ENCODE data around the gene SMARCAD1. TPM values are rescaled to one million over a fixed set of nuclear protein-coding genes. Genes with fewer than 3 reads are reported as not detected.

The SMARCAD1 gene
- total RNA-seq, 1 experiment from 2014 or later = 17.0 TPM

- Histone ChIP-seq H3K36me3 (ENCODE audit: low read depth, low read length) (peaks cover 16% of the 10 kb centered on the region; the same call in 1 of the 2 replicates), H3K79me2 (ENCODE audit: low read length) (no peaks in the 10 kb centered on the region), H3K9me2 (replicated peaks; ENCODE audit: low read length) (no peaks in the 10 kb centered on the region), H3K27me3 (ENCODE audit: low read length) (no peaks in the 10 kb centered on the region), H3K9ac (ENCODE audit: low read length) (no peak overlapping the region), H3K4me1 (ENCODE audit: insufficient read depth, low read length) (peaks cover 6% of the 10 kb centered on the region; the same call in 1 of the 2 replicates), H3K9me3 (ENCODE audit: low read length) (no peaks in the 10 kb centered on the region), H3K4me2 (ENCODE audit: low read length) (no peak overlapping the region), H4K20me1 (ENCODE audit: low read length) (no peaks in the 10 kb centered on the region), H3F3A (ENCODE audit: low read length, unreplicated experiment) (no peaks in the 10 kb centered on the region), H3K4me3 (ENCODE audit: low read length) (no peak overlapping the region), H3K27ac (ENCODE audit: low read length) (no peak overlapping the region), H2AFZ (ENCODE audit: low read length) (no peak overlapping the region)
- no TSS peak for BruUV-seq (replicated peaks)
- intact Hi-C loops (cut with micrococcal nuclease) = no loop called here
- DNase-seq (no peak), ATAC-seq (no peak)
- CTCF ChIA-PET = no interaction called here
- TF ChIP-seq EZH2phosphoT487 (IDR thresholded peaks at IDR 0.05; ENCODE audit: borderline replicate concordance, low read length) (no peak), EZH2 (IDR thresholded peaks at IDR 0.05; ENCODE audit: low read length, unreplicated experiment) (no peak), CTCF (conservative IDR thresholded peaks at IDR 0.05; ENCODE audit: low read depth, low read length) (no peak)
- POLR2A ChIA-PET (ENCODE audit: unreplicated experiment) = no interaction called here
These were observed 29.6 kb downstream of the SMARCAD1 start for GRCh38 chr4:94237271-94237670.

GRCh38 chr4:94238160-94238559 is 30.5 kb downstream of the SMARCAD1 start:
- H3F3A ChIP-seq (ENCODE audit: low read length, unreplicated experiment) = no peaks in the 10 kb centered on the region
- intact Hi-C loops (cut with micrococcal nuclease) = no loop called here
- H3K4me1 ChIP-seq (ENCODE audit: insufficient read depth, low read length) = peaks cover 2% of the 10 kb centered on the region; the same call in 1 of the 2 replicates
- H3K4me3 ChIP-seq (ENCODE audit: low read length) = no peak overlapping the region
- no peak for TF ChIP-seq EZH2phosphoT487 (IDR thresholded peaks at IDR 0.05; ENCODE audit: borderline replicate concordance, low read length)
- no peak for TF ChIP-seq CTCF (conservative IDR thresholded peaks at IDR 0.05; ENCODE audit: low read depth, low read length)
- no peak for TF ChIP-seq EZH2 (IDR thresholded peaks at IDR 0.05; ENCODE audit: low read length, unreplicated experiment)
- DNase-seq (no peak), ATAC-seq (no peak)
- H3K27ac ChIP-seq (ENCODE audit: low read length) = no peak overlapping the region
- no peaks in the 10 kb centered on the region for H3K27me3 ChIP-seq (ENCODE audit: low read length)
- H3K4me2 ChIP-seq (ENCODE audit: low read length) = no peak overlapping the region
- H3K36me3 ChIP-seq (ENCODE audit: low read depth, low read length) = peaks cover 16% of the 10 kb centered on the region; the same call in 1 of the 2 replicates
- BruUV-seq (replicated peaks) = no TSS peak
- H3K9ac ChIP-seq (ENCODE audit: low read length) = no peak overlapping the region
- POLR2A ChIA-PET (ENCODE audit: unreplicated experiment) = interaction anchor here (0.7 kb wide), 1 partner anchor 12 kb away, joined by 5 read pairs; no protein-coding TSS in a partner anchor
- H2AFZ ChIP-seq (ENCODE audit: low read length) = no peak overlapping the region
- H3K79me2 ChIP-seq (ENCODE audit: low read length) = no peaks in the 10 kb centered on the region
- CTCF ChIA-PET = no interaction called here
- no peaks in the 10 kb centered on the region for H3K9me3 ChIP-seq (ENCODE audit: low read length)
- H4K20me1 ChIP-seq (ENCODE audit: low read length) = no peaks in the 10 kb centered on the region
- H3K9me2 ChIP-seq (replicated peaks; ENCODE audit: low read length) = no peaks in the 10 kb centered on the region

GRCh38 chr4:94240384-94240783 is 32.7 kb downstream of the SMARCAD1 start:
- Histone ChIP-seq H3K9ac (ENCODE audit: low read length) (no peak overlapping the region), H3K27ac (ENCODE audit: low read length) (no peak overlapping the region), H3K9me3 (ENCODE audit: low read length) (no peaks in the 10 kb centered on the region), H4K20me1 (ENCODE audit: low read length) (no peaks in the 10 kb centered on the region), H2AFZ (ENCODE audit: low read length) (no peak overlapping the region), H3F3A (ENCODE audit: low read length, unreplicated experiment) (no peaks in the 10 kb centered on the region), H3K36me3 (ENCODE audit: low read depth, low read length) (peaks cover 25% of the 10 kb centered on the region; the same call in 1 of the 2 replicates), H3K4me2 (ENCODE audit: low read length) (no peak overlapping the region), H3K4me1 (ENCODE audit: insufficient read depth, low read length) (no peaks in the 10 kb centered on the region), H3K27me3 (ENCODE audit: low read length) (no peaks in the 10 kb centered on the region), H3K4me3 (ENCODE audit: low read length) (no peak overlapping the region), H3K9me2 (replicated peaks; ENCODE audit: low read length) (no peaks in the 10 kb centered on the region), H3K79me2 (ENCODE audit: low read length) (no peaks in the 10 kb centered on the region)
- DNase-seq (no peak), ATAC-seq (no peak)
- CTCF ChIA-PET = no interaction called here
- POLR2A ChIA-PET (ENCODE audit: unreplicated experiment) = no interaction called here
- intact Hi-C loops (cut with micrococcal nuclease) = no loop called here
- BruUV-seq (replicated peaks) = no TSS peak
- TF ChIP-seq EZH2 (IDR thresholded peaks at IDR 0.05; ENCODE audit: low read length, unreplicated experiment) (no peak), CTCF (conservative IDR thresholded peaks at IDR 0.05; ENCODE audit: low read depth, low read length) (no peak), EZH2phosphoT487 (IDR thresholded peaks at IDR 0.05; ENCODE audit: borderline replicate concordance, low read length) (no peak)
